Tibial nerve (tissue), 3 donors: ENCODE results near the gene PARD6A.

ENCODE experiments used
- POLR2A ChIP-seq, 2 donors: fragments of 450-650 bp; IDR thresholded peaks; one replicate each; pipeline ENCODE4 v1.6.1; 2017; ENCODE audit warnings: antibody characterized with exemption in 2 of 2, mild to moderate bottlenecking in 2 of 2, moderate library complexity in 2 of 2
- TF ChIP-seq, protein P1 (sequence below), 5 experiments: fragments of 200-600 bp in 3 of 5; fragments of 450-650 bp in 2 of 5; sonication (generic) in 3 of 5; IDR thresholded peaks; one replicate each; pipeline ENCODE4 v1.5.1; 2016 to 2019; ENCODE audit warnings: antibody characterized with exemption in 5 of 5, mild to moderate bottlenecking in 3 of 5, moderate library complexity in 2 of 5

DNA sequence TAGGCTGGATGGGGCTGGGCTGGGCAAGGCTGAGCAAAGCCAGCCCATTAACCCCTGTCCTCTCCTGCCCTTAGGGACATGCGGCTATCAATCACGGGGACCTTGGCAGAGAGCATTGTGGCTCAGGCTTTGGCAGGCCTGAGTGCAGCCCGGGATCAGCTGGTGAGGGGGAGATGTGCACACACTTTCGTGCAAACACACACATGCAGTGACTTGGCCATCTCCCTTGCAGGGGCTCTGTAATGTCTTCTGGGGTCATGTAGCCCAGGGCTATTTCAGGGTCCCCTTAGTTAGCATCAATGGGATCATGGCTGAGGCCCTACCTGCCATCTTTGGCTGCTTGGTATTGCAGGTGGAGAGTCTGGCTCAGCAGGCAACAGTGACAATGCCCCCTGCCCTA is 8.9 kb upstream of the PARD6A start:
- TF ChIP-seq, protein P1, sequence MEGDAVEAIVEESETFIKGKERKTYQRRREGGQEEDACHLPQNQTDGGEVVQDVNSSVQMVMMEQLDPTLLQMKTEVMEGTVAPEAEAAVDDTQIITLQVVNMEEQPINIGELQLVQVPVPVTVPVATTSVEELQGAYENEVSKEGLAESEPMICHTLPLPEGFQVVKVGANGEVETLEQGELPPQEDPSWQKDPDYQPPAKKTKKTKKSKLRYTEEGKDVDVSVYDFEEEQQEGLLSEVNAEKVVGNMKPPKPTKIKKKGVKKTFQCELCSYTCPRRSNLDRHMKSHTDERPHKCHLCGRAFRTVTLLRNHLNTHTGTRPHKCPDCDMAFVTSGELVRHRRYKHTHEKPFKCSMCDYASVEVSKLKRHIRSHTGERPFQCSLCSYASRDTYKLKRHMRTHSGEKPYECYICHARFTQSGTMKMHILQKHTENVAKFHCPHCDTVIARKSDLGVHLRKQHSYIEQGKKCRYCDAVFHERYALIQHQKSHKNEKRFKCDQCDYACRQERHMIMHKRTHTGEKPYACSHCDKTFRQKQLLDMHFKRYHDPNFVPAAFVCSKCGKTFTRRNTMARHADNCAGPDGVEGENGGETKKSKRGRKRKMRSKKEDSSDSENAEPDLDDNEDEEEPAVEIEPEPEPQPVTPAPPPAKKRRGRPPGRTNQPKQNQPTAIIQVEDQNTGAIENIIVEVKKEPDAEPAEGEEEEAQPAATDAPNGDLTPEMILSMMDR (IDR thresholded peaks at IDR 0.05): no peak
- TF ChIP-seq POLR2A (IDR thresholded peaks at IDR 0.05): no peak
